GM10266 (cell line): ENCODE measurements around the gene HIBCH.

Experiments
- DNase-seq: peaks from one replicate; pipeline ENCODE4 v3.0.0; 2012; ENCODE audit errors: extremely low spot score
- CTCF ChIP-seq: IDR thresholded peaks from 2 replicates; pipeline ENCODE4 v1.5.1; 2012; ENCODE audit warnings: mild to moderate bottlenecking, low read depth; ENCODE audit not compliant: control insufficient read depth, insufficient read depth; ENCODE audit errors: missing control alignments

HIBCH gene

GRCh38 chr2:190200603-190201002, 119.0 kb downstream of the HIBCH start:
- no peak for DNase-seq
- TF ChIP-seq CTCF = no peak

- DNase-seq = no peak
- no peak for TF ChIP-seq CTCF
Observed at GRCh38 chr2:190199530-190199929, 120.1 kb downstream of the HIBCH start.

- no peak for TF ChIP-seq CTCF
Observed at GRCh38 chr2:190199109-190199508, 120.5 kb downstream of the HIBCH start.

GRCh38 chr2:190197143-190197720, 122.4 kb downstream of the HIBCH start:
- no peak for TF ChIP-seq CTCF
- DNase-seq = no peak

More at GRCh38 chr2:190199109-190199508, 120.5 kb downstream of the HIBCH start:
- no peak for DNase-seq

GRCh38 chr2:190190507-190191162, 129.0 kb downstream of the HIBCH start:
- no peak for TF ChIP-seq CTCF
- no peak for DNase-seq

GRCh38 chr2:190188289-190188688, 131.3 kb downstream of the HIBCH start:
- TF ChIP-seq CTCF = no peak

GRCh38 chr2:190186238-190186637, 133.4 kb downstream of the HIBCH start:
- no peak for TF ChIP-seq CTCF
- DNase-seq = no peak

More at GRCh38 chr2:190188289-190188688, 131.3 kb downstream of the HIBCH start:
- no peak for DNase-seq
